Activated CD8-positive, alpha-beta T cell treated with anti-CD3 and anti-CD28 coated beads for 36 hours (primary cell): Measurements from ENCODE around the gene ECE1. TPM values are rescaled to one million over a fixed set of nuclear protein-coding genes. Genes with fewer than 3 reads are reported as not detected.
"Not testable (repeated sequence)": the region's sequence is repeated elsewhere in the genome, so short reads cannot be mapped to it uniquely, and the experiment has no call there.

Experiments used
- ATAC-seq: fragments of 200-7000 bp; cut with Tn5 transposase; one replicate; pipeline ENCODE4 v1.10.0; 2021; ENCODE audit warnings: mild to moderate bottlenecking, moderate library complexity
- CTCF ChIA-PET: fragments of 350-600 bp; sonication (Branson Sonifier 250); formaldehyde crosslinking; loops from one replicate; lab custom pipeline; 2021; ENCODE audit warnings: antibody characterized with exemption; lab: Charles Lee
- POLR2A ChIA-PET: fragments of 350-600 bp; sonication (Branson Sonifier 250); formaldehyde crosslinking; loops from one replicate; lab custom pipeline; 2021; ENCODE audit warnings: antibody characterized with exemption; lab: Charles Lee
- DNase-seq: peaks from one replicate; pipeline ENCODE4 v3.0.0-alpha.2; 2020
- H3K27ac Mint-ChIP-seq: one replicate; pipeline ENCODE4 v1.8.0; 2021; ENCODE audit warnings: mild to moderate bottlenecking, mixed read lengths
- H3K27me3 Mint-ChIP-seq: one replicate; pipeline ENCODE4 v1.8.0; 2021; ENCODE audit warnings: mixed read lengths
- H3K36me3 Mint-ChIP-seq: one replicate; pipeline ENCODE4 v1.8.0; 2021; ENCODE audit warnings: low read depth, mixed read lengths
- H3K4me1 Mint-ChIP-seq: one replicate; pipeline ENCODE4 v1.8.0; 2021; ENCODE audit warnings: low read depth, mixed read lengths
- H3K4me3 Mint-ChIP-seq: one replicate; pipeline ENCODE4 v1.8.0; 2021; ENCODE audit warnings: mild to moderate bottlenecking, moderate library complexity, mixed read lengths
- H3K9me3 Mint-ChIP-seq: one replicate; pipeline ENCODE4 v1.8.0; 2021; ENCODE audit warnings: mixed read lengths
- CTCF ChIP-seq: fragments of 200-600 bp; IDR thresholded peaks from one replicate; pipeline ENCODE4 v1.8.0; 2022; ENCODE audit warnings: antibody characterized with exemption, mild to moderate bottlenecking
- intact Hi-C: fragments of 100-400 bp; cut with micrococcal nuclease; formaldehyde crosslinking; loops from one replicate; pipeline ENCODE4 v1.10.0; 2022
- total RNA-seq, 2 experiments: library from RNA; stranded (reverse); gene quantifications; one replicate each; pipeline ENCODE4 v1.2.3, GENCODE V29; 2021

ECE1 gene
- total RNA-seq, 2 experiments from 2014 or later, result 118 to 127 TPM

DNA sequence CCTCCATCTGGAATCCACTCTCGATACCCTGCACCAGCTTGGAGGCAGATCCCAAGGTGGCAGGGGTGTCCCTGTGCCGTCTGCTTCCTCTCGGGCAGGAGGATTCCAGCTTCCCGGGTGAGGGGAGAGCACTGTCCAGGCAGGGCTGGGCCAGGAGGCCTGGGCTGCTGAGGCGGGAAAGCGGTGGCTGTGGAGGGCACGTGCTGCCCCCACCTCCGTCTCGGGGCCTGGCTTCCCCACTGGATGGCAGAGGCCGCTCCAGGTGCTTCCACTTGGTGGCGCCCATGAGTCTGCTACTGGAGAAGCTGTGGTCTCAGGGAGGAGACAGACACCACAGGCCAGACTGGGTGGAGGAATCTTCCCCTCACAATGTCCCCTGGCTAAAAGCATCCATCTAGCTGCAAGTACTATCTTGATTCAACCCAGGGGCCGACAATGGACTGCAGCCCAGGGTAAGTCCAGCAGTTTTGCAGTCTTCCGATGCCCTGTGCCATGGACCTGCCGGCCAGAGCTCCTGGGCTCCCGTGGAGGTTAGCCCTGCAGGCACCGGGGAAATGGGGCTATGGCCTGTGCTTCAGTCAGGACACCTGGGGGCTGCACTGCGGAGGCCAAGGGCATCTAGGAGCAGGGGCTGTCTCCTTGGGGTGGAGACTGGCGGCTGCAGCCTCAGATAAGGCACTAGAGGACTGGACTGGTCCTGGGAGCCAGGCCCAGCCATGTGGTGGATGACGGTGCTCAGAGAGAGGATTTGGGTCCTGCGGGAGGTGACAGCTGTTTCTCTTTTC lies 72.3 kb downstream of the ECE1 start:
- peaks cover 2% of the 10 kb centered on the region for H3K4me1 Mint-ChIP-seq
- no peaks in the 10 kb centered on the region for H3K27me3 Mint-ChIP-seq
- H3K9me3 Mint-ChIP-seq, result no peaks in the 10 kb centered on the region
- peak; percentile 42 for TF ChIP-seq CTCF
- ATAC-seq (peak; percentile 64), DNase-seq (peak; percentile 74)
- intact Hi-C loops, result loop anchor here (2.0 kb wide), 1 partner anchor 151 kb away; no protein-coding TSS in a partner anchor
- H3K36me3 Mint-ChIP-seq, result peaks cover 15% of the 10 kb centered on the region
- CTCF ChIA-PET, result interaction anchor here (0.8 to 4.2 kb wide), 30 partner anchors 9 to 521 kb away, joined by 3 to 53 read pairs (median 4); no protein-coding TSS in a partner anchor
- no peak overlapping the region for H3K27ac Mint-ChIP-seq
- no peak overlapping the region for H3K4me3 Mint-ChIP-seq
- POLR2A ChIA-PET, result interaction anchor here (1.3 to 1.7 kb wide), 2 partner anchors 15 to 150 kb away, joined by 4 to 5 read pairs; no protein-coding TSS in a partner anchor

GRCh38 chr1:21216835-21217811 lies 73.1 kb downstream of the ECE1 start:
- Mint-ChIP-seq H3K36me3 (peaks cover 13% of the 10 kb centered on the region), H3K4me3 (no peak overlapping the region), H3K4me1 (peaks cover 2% of the 10 kb centered on the region), H3K9me3 (no peaks in the 10 kb centered on the region), H3K27me3 (no peaks in the 10 kb centered on the region), H3K27ac (no peak overlapping the region)
- POLR2A ChIA-PET, result interaction anchor here (1.3 to 1.7 kb wide), 2 partner anchors 16 to 151 kb away, joined by 4 to 5 read pairs; no protein-coding TSS in a partner anchor
- CTCF ChIA-PET, result interaction anchor here (0.8 to 4.2 kb wide), 31 partner anchors 9 to 520 kb away, joined by 3 to 53 read pairs (median 4); no protein-coding TSS in a partner anchor
- TF ChIP-seq CTCF, result peak; percentile 84
- intact Hi-C loops, result loop anchor here (2.0 kb wide), 1 partner anchor 152 kb away; no protein-coding TSS in a partner anchor
- DNase-seq (peak; percentile 86), ATAC-seq (peak; percentile 74)

DNA sequence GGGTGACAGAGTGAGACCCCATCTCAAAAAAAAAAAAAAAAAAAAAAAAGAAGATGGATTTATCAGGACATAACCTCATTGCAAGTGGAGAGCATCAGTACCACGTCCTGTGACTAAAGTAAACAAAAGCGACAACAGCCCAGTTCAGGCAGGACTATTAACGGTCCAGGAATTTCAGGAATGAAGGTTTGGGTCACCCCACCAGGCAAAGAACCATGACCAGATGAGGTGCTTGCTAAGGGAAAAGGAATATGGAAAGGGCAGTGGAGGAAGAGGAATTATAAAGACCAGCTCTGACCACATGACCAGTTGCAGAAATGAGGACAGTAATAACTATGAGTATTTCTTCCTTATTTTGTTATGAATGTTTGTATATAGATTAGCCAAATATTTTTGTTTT lies 78.1 kb downstream of the ECE1 start:
- Mint-ChIP-seq H3K27me3 (no peaks in the 10 kb centered on the region), H3K9me3 (no peaks in the 10 kb centered on the region), H3K4me1 (peaks cover 2% of the 10 kb centered on the region), H3K27ac (no peak overlapping the region), H3K36me3 (no peaks in the 10 kb centered on the region), H3K4me3 (no peak overlapping the region)
- CTCF ChIA-PET, result interaction anchor here (1.5 to 1.9 kb wide), 2 partner anchors 19 to 58 kb away, joined by 3 to 6 read pairs; no protein-coding TSS in a partner anchor
- ATAC-seq (no peak), DNase-seq (no peak)
- POLR2A ChIA-PET, result no interaction called here
- intact Hi-C loops, result no loop called here
- no peak for TF ChIP-seq CTCF

GRCh38 chr1:21208137-21208700 lies 82.0 kb downstream of the ECE1 start:
- ATAC-seq, H3K27me3 Mint-ChIP-seq, H3K4me3 Mint-ChIP-seq, H3K27ac Mint-ChIP-seq, H3K9me3 Mint-ChIP-seq, intact Hi-C loops, DNase-seq, H3K4me1 Mint-ChIP-seq, H3K36me3 Mint-ChIP-seq: not testable (repeated sequence)
- ChIA-PET CTCF (interaction anchor here (1.2 to 1.5 kb wide), 3 partner anchors 9 to 511 kb away, joined by 3 to 6 read pairs (median 5); no protein-coding TSS in a partner anchor), POLR2A (interaction anchor here (0.5 to 0.6 kb wide), 3 partner anchors 58 to 964 kb away, joined by 3 to 5 read pairs (median 3); no protein-coding TSS in a partner anchor)
